WTC11 (cell line): ENCODE results near the gene CRAMP1. TPM values are rescaled to one million over a fixed set of nuclear protein-coding genes. Genes with fewer than 3 reads are reported as not detected.

Source experiments
- ATF2 ChIP-seq: sonication (generic); formaldehyde crosslinking; IDR thresholded peaks from 2 replicates; pipeline ENCODE4 v1.8.1; 2022; ENCODE audit warnings: low read depth, missing genetic modification reagents, borderline replicate concordance
- ATF3 ChIP-seq: sonication (generic); formaldehyde crosslinking; conservative IDR thresholded peaks from 2 replicates; pipeline ENCODE4 v1.8.1; 2022; ENCODE audit warnings: mild to moderate bottlenecking, missing genetic modification reagents
- CBFB ChIP-seq: sonication (generic); formaldehyde crosslinking; IDR thresholded peaks from 2 replicates; pipeline ENCODE4 v1.8.1; 2022; ENCODE audit warnings: mild to moderate bottlenecking, low read depth, missing genetic modification reagents
- CDX4 ChIP-seq: fragments of 250-450 bp; sonication (Bioruptor Pico); IDR thresholded peaks from 2 replicates; pipeline ENCODE4 v1.9.0; 2021; ENCODE audit warnings: moderate library complexity, mild to moderate bottlenecking, inconsistent platforms, borderline replicate concordance
- CREB1 ChIP-seq: sonication (generic); formaldehyde crosslinking; IDR thresholded peaks from 2 replicates; pipeline ENCODE4 v1.8.0; 2023; ENCODE audit warnings: mild to moderate bottlenecking, missing genetic modification reagents
- E2F5 ChIP-seq: sonication (generic); formaldehyde crosslinking; IDR thresholded peaks from 2 replicates; pipeline ENCODE4 v1.8.1; 2022; ENCODE audit warnings: mild to moderate bottlenecking, moderate library complexity, missing genetic modification reagents
- ELF4 ChIP-seq: sonication (generic); formaldehyde crosslinking; IDR thresholded peaks from 2 replicates; pipeline ENCODE4 v1.8.1; 2022; ENCODE audit warnings: low read depth, mild to moderate bottlenecking, moderate library complexity, missing genetic modification reagents
- ESRRA ChIP-seq: sonication (generic); formaldehyde crosslinking; IDR thresholded peaks from 2 replicates; pipeline ENCODE4 v1.8.1; 2022; ENCODE audit warnings: mild to moderate bottlenecking, missing genetic modification reagents, borderline replicate concordance
- ETV6 ChIP-seq: sonication (generic); formaldehyde crosslinking; IDR thresholded peaks from 2 replicates; pipeline ENCODE4 v1.8.1; 2022; ENCODE audit warnings: mild to moderate bottlenecking, missing genetic modification reagents
- FOXJ3 ChIP-seq: sonication (generic); formaldehyde crosslinking; IDR thresholded peaks from 2 replicates; pipeline ENCODE4 v1.9.0; 2021; ENCODE audit warnings: missing genetic modification reagents, mild to moderate bottlenecking, borderline replicate concordance
- FOXP1 ChIP-seq: sonication (generic); formaldehyde crosslinking; IDR thresholded peaks from 2 replicates; pipeline ENCODE4 v1.8.0; 2022; ENCODE audit warnings: missing genetic modification reagents, mild to moderate bottlenecking, moderate library complexity, borderline replicate concordance
- GRHL2 ChIP-seq: fragments of 250-450 bp; sonication (Bioruptor Pico); IDR thresholded peaks from 2 replicates; pipeline ENCODE4 v1.8.0; 2022; ENCODE audit warnings: mild to moderate bottlenecking, moderate library complexity; ENCODE audit not compliant: insufficient replicate concordance, severe bottlenecking
- HMGXB4 ChIP-seq: sonication (generic); formaldehyde crosslinking; IDR thresholded peaks from 2 replicates; pipeline ENCODE4 v1.8.1; 2023; ENCODE audit warnings: mild to moderate bottlenecking, moderate library complexity, missing genetic modification reagents
- IRF2 ChIP-seq: sonication (generic); formaldehyde crosslinking; IDR thresholded peaks from 2 replicates; pipeline ENCODE4 v1.8.0; 2022; ENCODE audit warnings: low read depth, missing genetic modification reagents, borderline replicate concordance
- JAZF1 ChIP-seq: fragments of 250-450 bp; sonication (Bioruptor Pico); IDR thresholded peaks from 2 replicates; pipeline ENCODE4 v1.9.0; 2021; ENCODE audit warnings: moderate library complexity, mild to moderate bottlenecking, inconsistent platforms
- KAT7 ChIP-seq: sonication (generic); formaldehyde crosslinking; IDR thresholded peaks from 2 replicates; pipeline ENCODE4 v1.8.1; 2023; ENCODE audit warnings: missing genetic modification reagents, mild to moderate bottlenecking, borderline replicate concordance
- MAX ChIP-seq: sonication (generic); formaldehyde crosslinking; IDR thresholded peaks from 2 replicates; pipeline ENCODE4 v1.8.0; 2022; ENCODE audit warnings: mild to moderate bottlenecking, missing genetic modification reagents
- MLX ChIP-seq: sonication (generic); formaldehyde crosslinking; IDR thresholded peaks from 2 replicates; pipeline ENCODE4 v1.8.1; 2023; ENCODE audit warnings: mild to moderate bottlenecking, missing genetic modification reagents, moderate library complexity
- MYBL2 ChIP-seq: sonication (generic); formaldehyde crosslinking; IDR thresholded peaks from 2 replicates; pipeline ENCODE4 v1.8.1; 2023; ENCODE audit warnings: mild to moderate bottlenecking, moderate library complexity, missing genetic modification reagents
- NFATC4 ChIP-seq: fragments of 250-450 bp; sonication (Bioruptor Pico); IDR thresholded peaks from 2 replicates; pipeline ENCODE4 v1.9.0; 2021; ENCODE audit warnings: mild to moderate bottlenecking
- NFYB ChIP-seq: sonication (generic); formaldehyde crosslinking; conservative IDR thresholded peaks from 2 replicates; pipeline ENCODE4 v1.8.0; 2022; ENCODE audit warnings: low read depth, missing genetic modification reagents
- NR1H2 ChIP-seq: sonication (generic); formaldehyde crosslinking; IDR thresholded peaks from 2 replicates; pipeline ENCODE4 v1.9.0; 2021; ENCODE audit warnings: mild to moderate bottlenecking, moderate library complexity, missing genetic modification reagents
- NR3C1 ChIP-seq: sonication (generic); formaldehyde crosslinking; conservative IDR thresholded peaks from 2 replicates; pipeline ENCODE4 v1.8.1; 2023; ENCODE audit warnings: low read depth, mild to moderate bottlenecking, missing genetic modification reagents
- TEAD4 ChIP-seq: sonication (generic); formaldehyde crosslinking; IDR thresholded peaks from 2 replicates; pipeline ENCODE4 v1.8.0; 2022; ENCODE audit warnings: mild to moderate bottlenecking, missing genetic modification reagents
- USF1 ChIP-seq: sonication (generic); formaldehyde crosslinking; IDR thresholded peaks from 2 replicates; pipeline ENCODE4 v1.8.0; 2022; ENCODE audit warnings: mild to moderate bottlenecking, missing genetic modification reagents
- USF2 ChIP-seq: sonication (generic); formaldehyde crosslinking; IDR thresholded peaks from 2 replicates; pipeline ENCODE4 v1.8.1; 2023; ENCODE audit warnings: mild to moderate bottlenecking, missing genetic modification reagents, moderate library complexity
- ZBTB21 ChIP-seq: sonication (generic); formaldehyde crosslinking; IDR thresholded peaks from 2 replicates; pipeline ENCODE4 v1.8.1; 2023; ENCODE audit warnings: mild to moderate bottlenecking, missing genetic modification reagents, borderline replicate concordance
- ZNF219 ChIP-seq: sonication (generic); formaldehyde crosslinking; IDR thresholded peaks from 2 replicates; pipeline ENCODE4 v1.8.0; 2023; ENCODE audit warnings: missing genetic modification reagents, mild to moderate bottlenecking, borderline replicate concordance
- ZNF416 ChIP-seq: fragments of 250-450 bp; sonication (Bioruptor Pico); IDR thresholded peaks from 2 replicates; pipeline ENCODE4 v1.9.0; 2021; ENCODE audit warnings: mild to moderate bottlenecking, inconsistent platforms
- ZNF512 ChIP-seq: sonication (generic); formaldehyde crosslinking; IDR thresholded peaks from 2 replicates; pipeline ENCODE4 v1.8.1; 2022; ENCODE audit warnings: missing genetic modification reagents, borderline replicate concordance
- total RNA-seq: library from RNA; stranded (reverse); gene quantifications from 3 replicates; pipeline ENCODE4 v1.2.3, GENCODE V29; 2021

CRAMP1 gene
- total RNA-seq, 1 experiment from 2014 or later: 27.4 TPM

- TF ChIP-seq ELF4 (no peak; the same call in 1 of the 2 replicates), ZNF416 (CRISPR knock-in tag) (peak; percentile 89), ESRRA (no peak), NFATC4 (no peak), IRF2 (no peak), MYBL2 (CRISPR knock-in tag) (no peak), TEAD4 (CRISPR knock-in tag) (no peak), ETV6 (peak; percentile 94), NR1H2 (CRISPR knock-in tag) (no peak), ZBTB21 (CRISPR knock-in tag) (peak; percentile 99), ATF2 (no peak), NR3C1 (no peak), HMGXB4 (CRISPR knock-in tag) (peak; percentile 68; the same call in 1 of the 2 replicates), JAZF1 (no peak), FOXP1 (CRISPR knock-in tag) (no peak; the same call in none of the 2 replicates), MAX (CRISPR knock-in tag) (no peak), CBFB (CRISPR knock-in tag) (no peak), E2F5 (CRISPR knock-in tag) (peak; percentile 65; the same call in 1 of the 2 replicates), USF2 (CRISPR knock-in tag) (no peak; the same call in 1 of the 2 replicates), CDX4 (CRISPR knock-in tag) (no peak), KAT7 (CRISPR knock-in tag) (peak; percentile 65; the same call in 1 of the 2 replicates), ZNF219 (CRISPR knock-in tag) (no peak), ZNF512 (CRISPR knock-in tag) (no peak), CREB1 (CRISPR knock-in tag) (peak; percentile 8; the same call in 1 of the 2 replicates), FOXJ3 (CRISPR knock-in tag) (no peak), GRHL2 (CRISPR knock-in tag) (no peak), ATF3 (CRISPR knock-in tag) (no peak), MLX (CRISPR knock-in tag) (no peak), USF1 (CRISPR knock-in tag) (no peak; the same call in 1 of the 2 replicates), NFYB (peak; percentile 4; the same call in 1 of the 2 replicates)
Observed at GRCh38 chr16:1705688-1706385, 93.7 kb downstream of the CRAMP1 start, which contains the start of gene MAPK8IP3 (continued).
